NCI-H2171 (cell line): ENCODE data around the gene UNK.

ENCODE experiments used
- DNase-seq: peaks from one replicate; lab custom pipeline; 2025; lab: John Stamatoyannopoulos, UW

Gene UNK

DNA sequence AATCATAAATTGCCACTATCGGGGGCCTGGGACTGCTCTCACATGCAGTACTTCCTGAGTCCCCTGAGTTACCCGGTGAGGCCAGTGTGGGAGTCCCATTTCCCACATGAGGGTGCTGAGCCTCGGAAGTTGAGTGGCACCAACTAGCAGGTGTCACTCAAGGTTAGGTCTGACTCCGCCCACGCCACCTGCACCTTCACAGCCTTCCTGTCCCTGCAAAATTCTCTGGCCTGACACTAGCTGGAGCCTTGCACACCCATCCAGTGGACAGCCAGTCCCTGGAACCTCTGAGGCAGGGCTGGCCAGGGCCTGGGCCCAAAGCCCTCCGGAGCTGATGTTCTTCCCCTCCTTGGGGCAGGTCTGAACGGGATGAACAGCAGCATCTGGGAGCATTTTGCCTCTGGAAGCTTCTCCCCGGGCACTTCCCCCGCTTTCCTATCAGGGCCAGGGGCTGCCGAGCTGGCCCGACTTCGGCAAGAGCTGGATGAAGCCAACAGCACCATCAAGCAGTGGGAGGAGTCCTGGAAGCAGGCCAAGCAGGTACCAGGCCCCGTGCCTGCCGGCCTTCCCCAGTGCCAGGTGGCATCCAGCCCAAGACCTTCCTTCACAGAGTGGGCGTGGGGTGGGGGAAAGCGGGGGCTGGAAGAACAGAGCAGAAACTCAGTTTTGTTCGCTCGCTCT lies 37.7 kb downstream of the UNK start:
- peak; percentile 38 for DNase-seq

DNA sequence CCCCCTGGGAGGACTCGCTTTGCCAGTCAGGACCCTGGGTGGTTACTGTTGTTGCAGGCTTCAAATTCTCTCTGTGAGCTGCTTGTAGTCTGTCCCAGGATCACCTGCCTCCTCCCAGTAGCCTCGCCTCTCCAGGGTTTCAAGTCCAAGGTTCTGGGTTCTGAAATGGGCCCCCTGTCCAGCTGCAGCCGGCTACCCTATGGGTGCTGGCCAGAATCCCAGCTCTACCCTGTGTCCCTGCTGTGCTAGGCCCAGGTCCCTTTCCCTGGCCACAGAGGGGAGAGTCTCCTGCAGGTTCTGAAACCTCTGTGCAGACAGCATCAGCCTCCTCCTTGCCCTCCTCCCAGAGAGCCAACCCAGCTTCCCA lies 38.2 kb downstream of the UNK start:
- no peak for DNase-seq

DNA sequence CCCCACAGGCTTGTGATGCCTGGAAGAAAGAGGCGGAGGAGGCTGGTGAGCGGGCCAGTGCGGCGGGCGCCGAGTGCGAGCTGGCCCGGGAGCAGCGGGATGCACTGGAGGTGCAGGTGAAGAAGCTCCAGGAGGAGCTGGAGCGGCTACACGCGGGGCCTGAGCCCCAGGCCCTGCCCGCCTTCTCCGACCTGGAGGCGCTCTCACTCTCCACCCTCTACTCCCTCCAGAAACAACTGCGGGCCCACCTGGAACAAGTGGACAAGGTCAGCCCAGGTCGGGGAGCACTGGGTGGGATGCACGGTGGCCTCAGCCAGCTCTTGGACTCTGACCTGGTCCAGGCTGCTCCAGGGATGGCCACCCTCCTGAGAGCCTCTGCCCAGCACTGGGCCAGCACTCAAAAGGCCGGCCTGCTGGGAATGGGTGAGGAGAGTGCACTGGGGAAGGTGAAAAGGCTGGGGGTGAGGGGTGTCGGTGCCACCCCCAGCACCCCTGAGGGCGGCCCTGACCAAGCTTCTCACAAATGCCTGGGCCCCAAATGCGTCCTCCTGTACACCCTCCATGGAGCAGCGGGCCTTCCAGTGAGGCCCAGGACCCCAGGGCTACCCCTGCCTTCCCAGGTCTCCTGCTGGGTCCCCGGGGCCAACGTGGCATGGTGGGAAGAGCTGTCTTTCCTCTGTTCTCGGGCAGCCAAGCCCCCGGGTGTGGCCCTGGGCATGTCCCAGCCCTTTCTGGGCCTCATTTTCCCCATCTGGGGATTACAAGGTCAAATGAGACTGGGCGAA lies 38.8 kb downstream of the UNK start:
- DNase-seq: no peak

DNA sequence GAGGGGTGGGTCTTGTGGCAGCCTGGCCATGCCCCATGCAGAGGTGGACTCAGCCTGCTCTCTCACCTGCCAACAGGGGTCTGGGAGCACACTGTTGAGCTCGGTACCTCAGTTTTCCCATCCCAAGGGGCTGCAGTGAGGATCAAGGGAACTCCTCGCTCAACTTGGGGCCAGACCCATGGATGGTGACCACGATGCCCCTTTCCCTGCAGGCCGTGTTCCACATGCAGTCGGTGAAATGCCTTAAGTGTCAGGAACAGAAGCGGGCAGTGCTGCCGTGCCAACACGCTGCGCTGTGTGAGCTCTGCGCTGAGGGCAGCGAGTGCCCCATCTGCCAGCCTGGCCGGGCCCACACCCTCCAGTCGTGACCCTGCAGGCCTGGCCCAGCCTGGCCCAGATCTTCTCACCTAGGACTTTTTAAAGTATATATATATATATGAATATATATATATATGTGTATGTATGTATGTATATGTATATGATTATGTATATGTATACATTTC lies 39.5 kb downstream of the UNK start:
- no peak for DNase-seq

DNA sequence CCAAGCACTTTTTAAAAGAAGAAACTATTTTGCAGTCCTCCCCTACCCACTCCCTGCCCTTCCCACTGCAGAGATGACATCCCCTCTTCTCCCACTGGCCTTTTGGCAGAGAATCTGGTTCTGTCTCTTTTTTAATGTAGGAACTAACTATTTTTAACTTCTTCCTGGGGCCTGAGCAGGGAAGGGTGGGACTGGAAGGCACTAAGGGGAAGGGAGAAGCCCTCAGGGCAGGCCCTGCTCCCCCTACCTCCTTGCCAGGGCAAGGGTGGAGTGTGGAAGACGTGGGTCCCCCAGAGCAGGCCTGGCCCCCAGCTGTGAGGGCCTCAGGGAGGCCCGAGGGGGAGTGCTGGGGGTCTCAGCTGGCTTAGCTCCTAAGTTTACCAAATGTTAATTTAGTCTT lies 40.1 kb downstream of the UNK start:
- DNase-seq: no peak

DNA sequence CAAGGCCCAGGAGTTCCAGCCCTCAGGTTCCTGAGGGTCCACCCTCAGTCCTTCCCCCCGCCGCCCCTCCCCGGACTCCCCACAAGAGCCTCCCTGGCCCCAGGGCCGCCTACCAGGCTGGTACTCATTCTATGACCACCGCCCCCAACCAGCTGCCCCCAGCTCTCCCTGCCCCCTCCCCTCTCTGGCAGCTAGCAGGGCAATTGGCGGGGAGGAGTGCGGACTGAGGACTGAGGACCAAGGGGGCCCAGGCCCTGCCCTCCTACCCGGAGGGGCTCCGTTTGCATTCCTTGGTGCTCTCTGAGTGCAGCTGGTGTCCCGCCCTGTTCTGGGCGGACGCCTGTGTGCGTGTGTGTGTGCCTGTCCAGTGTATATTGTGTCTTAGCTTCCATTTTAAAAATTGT lies 40.5 kb downstream of the UNK start:
- DNase-seq: no peak

DNA sequence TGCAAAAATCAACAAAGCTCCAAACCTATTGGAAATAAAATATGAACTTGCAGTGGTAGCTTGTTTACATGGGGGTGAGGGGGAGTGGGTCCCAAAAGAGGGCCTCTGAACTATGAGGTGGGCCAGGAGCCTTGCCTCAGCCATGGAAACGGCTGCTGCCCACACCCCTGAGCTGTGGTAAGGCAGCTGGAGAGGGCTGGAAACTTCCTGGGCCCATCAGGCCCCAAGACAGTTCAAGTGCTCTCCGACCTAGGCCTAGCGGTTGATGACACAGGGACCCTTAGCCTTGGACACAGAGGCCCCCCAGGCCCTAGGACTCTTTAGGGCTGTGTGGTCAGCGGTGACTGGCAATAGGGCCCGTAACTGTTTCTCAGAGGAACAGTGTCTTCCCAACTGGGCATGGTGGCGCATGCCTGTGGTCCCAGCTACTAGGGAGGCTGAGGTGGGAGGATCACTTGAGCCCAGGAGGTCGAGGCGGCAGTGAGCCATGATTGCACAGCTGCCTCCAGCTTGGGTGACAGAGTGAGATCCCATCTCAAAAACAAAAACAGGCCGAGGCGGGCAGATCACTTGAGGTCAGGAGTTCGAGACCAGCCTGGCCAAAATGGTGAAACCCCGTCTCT lies 41.3 kb downstream of the UNK start:
- no peak for DNase-seq

DNA sequence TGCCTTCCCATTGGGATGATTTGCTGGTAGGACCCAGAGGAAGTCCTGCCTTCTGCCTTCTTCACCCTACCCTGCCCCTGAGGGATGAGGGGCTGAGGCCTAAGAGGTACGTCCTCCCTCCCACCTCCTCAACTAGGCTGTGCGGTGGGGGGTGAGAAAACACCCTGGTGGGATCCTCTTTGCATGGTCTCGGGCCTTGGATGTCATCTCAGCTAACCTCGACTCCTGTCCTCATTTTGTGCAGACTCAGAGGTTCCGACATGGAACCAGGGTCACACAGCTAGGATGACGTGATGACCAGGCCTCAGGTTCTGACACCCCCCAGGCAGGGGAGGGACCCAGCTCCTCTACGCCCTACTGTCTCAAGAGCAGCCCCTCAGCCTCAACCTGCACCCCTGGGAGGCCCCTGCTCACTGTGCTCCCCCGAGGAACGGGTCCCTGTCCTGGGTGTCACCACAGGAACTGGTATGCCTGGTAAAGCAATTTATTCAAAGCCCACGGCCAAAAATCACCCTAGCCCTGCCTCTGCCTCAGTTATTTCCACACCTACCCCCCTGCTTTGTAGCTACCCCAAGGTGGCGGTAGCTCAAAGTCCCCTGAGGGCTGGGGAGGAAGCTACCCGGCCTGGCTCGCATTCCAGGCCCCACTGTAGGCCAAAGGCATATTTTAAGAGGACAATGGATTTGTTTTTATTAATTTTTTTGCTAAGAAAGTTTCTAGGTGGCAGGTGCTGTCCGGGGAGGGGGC lies 42.1 kb downstream of the UNK start:
- no peak for DNase-seq

DNA sequence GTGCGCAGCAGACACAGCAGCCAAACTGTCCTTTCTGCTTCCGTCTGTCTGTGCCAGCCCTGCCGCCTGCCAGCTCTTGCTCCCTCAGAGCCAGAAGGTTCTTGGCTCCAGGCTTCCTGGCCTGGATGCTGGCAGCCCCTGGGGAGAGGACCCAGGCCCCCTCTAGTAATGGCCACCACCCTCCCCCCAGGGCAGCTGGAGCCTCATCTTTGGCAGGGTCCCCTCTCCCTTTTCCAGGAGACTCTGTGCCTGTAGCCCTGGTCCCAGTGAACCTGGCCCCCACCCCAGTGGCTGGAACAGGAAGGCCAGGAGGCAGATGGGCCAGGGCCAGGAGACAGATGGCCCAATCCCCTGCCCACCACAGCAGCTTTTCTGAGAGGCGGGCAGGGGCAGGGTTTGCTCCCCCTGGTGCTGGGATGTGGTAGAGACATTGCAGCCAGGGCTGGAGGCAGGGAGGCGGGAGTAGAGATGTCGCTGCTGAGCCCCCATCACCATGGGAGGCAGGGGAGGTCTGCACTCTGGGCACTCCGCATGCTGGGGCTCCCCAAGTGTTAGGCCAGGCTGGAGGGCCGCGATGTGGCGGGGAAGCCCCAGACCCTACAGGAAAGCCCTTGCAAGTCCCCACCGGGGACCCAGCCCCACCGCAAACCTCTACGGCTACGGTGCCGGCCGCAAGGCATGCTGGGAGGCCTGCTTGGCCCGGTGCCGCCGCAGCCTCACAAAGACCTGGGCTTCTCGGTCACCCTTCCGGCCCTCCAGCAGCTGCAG lies 42.9 kb downstream of the UNK start:
- DNase-seq: peak; percentile 73

DNA sequence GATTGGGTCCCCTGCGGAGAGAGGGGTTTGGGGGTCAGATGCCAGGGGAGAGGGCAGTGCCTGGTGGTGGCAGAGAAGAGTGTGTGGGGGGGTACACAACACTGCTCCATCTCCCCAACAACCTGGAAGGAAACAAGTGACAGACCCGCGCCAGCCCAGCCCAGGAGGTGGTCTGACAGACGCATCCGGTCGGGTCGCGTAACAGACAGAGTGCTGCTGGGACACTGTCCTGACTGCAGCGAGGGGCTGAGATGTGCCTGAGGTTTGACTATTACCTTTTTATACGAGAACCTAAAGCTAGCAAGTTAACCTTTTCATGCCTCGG lies 43.4 kb downstream of the UNK start:
- DNase-seq: no peak

DNA sequence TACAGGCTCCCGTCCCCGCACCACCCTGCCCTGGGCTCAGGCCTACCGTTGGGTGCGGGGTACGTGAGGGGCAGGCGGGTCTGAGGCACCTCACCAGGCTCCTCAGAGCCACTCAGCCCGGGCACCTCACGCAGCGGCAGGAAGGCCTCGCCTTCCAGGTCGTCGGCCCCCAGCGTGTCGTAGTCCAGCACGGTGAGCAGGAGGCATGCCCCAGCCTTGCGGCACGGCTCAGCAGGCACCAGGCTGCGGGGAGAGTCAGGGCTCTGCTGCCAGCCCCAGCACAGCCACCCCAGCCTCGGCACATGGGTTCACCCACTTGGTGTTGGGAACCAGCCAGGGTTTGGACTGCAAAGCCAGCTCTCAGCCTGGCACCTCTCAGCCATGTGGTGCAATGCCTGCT lies 44.1 kb downstream of the UNK start:
- no peak for DNase-seq

DNA sequence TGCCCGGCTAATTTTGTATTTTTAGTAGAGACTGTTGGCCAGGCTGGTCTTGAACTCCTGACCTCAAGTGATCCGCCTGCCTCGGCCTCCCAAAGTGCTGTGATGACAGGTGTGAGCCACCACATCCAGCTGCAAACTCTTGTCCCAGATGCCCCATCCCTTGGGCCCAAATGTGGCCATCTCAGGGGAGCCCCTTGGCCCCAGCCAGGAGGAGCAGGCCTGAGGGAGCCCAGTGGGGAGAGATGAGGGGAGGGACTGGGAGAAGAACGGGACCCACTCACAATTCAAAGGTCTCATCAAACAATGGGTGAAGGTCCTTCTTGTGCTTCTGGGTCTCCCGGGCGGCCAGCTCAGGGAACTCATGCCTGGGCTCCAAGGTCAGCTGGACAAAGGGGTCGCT lies 45.1 kb downstream of the UNK start:
- DNase-seq: no peak

DNA sequence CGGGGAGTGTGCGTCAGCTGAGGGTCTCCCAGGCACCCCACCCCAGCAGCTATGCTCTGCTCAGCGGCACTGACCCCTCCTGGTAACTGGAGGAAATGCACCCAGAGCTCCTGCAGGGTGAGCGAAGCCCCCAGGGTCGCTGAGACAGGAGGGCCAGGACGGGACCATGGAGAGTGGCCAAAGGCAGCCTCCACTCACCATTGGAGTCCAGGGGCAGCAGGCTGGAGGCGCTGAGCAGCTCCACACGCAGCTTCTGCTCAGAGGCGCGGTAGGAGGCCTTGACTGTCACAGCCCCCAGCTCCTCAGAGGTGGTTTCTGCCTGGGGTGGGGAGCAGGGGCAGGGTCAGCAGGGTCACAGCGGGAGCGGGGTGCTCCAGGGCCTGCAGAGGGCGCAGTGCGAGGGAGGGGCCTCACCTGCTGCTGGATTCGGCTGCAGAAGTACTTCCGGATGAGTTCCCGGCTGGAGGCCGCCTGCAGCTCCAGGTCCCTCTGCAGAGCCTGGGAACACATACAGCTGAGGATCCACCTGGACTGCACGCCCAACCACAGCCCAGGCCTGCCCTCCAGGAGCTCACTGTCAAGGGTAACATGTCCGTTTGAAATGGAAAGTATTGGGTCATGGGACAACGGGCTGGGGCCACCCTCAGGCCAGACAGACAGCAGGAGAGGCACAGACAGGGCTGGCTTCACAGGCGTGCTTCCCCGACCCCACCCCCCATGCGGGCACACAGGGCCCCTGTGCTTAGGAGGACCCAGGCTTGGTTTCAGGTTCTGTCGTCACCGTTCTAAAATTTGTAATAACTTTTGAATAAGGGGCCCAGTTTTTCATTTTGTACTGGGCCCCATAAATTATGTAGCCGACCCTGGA lies 45.8 kb downstream of the UNK start:
- DNase-seq: no peak

DNA sequence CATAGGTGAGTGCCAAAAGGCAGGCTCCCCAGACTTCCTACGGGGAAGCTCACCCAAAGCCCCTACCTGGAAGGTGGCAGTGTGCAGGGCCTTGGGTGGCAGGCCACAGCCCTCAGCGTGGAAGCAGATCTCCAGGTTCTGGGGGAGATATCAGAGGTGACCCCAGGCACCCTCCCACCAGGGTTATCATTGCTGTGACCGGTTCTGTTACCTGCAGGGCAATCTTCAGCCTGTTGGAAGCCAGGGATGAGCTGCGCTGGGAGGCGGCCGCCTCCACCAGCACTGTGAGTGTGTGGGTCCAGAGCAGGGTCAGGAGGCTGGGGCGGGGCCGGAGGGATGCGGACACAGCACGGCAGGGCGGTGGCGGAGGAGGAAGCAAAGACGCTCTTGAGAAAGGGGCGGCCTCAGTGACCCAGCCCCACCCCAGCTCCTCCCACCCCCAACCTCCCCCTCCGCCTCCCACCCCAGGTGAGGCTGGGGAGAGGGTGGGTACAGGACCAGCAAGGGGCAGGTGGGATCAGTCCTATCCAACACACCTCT lies 46.5 kb downstream of the UNK start:
- no peak for DNase-seq

DNA sequence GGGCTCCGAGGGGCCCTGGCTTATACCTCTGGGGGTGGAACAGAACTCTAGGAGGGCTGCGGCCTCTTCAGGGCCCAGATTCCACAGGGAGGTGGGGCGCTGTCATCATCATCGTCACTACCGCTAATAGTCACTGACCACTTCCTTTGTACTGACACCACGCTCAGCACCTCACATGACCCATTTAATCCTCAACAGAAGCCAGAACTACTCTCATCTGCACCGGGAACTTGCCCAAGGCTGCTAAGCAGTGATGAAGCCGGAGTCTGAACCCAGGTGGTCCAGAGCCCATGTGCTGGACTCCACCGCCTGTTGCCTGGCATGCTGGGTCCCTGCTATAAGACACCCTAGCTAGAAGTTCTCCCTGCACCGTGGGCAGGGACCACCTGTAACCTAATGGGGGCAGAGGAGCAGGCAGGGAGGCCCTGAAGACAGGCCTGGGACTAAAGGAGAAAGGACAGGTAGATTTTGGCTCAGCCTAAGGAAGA lies 47.6 kb downstream of the UNK start:
- DNase-seq: no peak

DNA sequence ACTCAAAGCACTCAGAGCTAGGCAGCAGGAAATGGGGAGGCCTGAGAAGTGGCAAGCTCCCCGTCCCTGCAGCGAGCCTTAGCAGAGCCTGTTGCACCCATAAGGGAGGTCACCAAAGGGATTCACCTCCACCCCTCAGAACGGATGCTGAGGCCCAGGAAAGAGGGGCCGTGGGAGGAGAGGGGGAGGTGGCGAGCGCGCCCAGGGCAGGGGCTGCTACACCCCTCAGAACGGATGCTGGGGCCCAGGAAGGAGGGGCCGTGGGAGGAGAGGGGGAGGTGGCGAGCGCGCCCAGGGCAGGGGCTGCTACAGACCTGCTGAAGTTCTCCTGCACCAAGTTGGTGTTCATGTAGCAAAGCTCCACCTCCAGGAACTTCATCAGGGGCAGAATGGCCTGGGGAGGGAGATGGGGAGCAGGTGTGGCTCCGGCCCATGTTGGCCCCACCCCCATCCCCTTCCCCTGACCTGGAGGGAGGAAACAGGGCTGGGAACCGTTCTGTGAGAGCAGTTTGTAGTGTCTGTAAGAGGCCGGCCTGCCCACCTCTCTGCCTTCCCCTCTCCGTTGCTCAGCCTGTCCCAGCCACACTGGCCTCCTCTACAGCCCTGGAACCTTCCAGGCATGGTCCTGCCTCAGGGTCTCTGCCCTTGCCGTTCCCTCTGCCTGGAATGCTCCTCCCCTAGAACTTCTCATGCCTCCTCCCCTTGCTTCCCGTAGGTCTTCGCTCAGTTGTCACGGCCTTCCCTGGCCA lies 48.2 kb downstream of the UNK start:
- no peak for DNase-seq

DNA sequence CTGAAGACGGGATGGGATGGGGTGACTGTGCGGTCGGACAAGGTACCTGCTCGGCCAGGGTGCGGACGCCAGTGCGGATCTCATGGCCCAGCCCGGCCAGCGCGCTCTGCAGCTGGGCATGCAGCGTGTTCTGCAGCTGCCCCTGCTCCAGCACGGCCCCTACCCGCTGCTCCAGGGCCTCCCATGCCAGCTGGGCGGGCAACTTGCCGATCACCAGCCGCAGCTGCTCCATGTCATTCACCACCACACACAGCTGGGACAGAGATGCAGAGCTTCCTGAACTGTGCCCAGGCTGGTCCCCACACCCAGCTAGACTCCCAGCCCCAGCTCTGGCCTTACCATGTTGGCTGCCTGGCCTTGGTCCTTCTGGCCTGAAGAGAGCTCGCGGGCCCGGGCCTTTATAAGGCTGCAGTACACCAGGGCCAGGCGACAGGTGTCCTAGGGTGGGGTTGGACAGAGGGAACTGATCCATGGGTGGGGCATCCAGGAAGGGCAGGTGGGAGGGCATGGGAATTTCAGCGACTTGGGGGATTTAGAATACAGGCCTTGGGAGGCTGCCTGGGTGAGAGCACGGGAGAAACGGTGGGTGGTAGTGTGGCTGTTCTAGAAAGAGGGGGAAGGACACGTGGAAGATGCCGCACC lies 49.8 kb downstream of the UNK start:
- no peak for DNase-seq

DNA sequence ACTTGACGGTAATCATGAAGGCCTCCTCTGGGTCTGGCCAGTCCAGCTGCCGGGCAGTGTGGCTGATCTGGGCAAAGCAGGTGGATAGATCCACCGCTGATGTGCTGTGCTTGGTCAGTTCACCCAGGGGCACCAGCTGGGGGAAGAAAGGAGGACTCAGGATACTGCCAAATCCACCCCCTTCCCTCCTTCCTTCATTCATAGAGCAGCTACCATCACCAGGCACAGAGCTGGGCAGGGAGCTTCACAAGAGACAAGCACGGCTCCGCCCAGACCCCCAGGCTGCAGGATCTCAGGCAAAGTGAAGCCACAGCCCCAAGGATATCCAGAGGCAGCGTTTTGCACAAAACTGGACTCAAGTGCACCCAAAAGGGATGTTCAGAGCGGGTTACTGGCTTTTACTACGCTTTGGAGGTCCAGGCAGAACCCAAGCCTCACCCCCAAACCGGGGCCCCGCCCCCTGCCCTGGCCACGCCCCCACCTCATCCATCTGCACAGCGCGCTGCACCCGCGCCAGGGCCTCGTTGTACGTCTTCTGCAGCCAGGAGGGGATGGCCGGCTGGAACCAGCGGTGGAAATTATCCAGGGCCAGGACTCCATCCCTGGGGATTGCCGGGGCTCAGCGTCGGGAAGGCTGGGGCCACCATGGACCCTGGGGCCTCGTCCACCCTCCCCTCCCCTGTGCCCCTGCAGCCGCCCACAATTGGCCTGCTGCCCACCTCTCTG lies 50.5 kb downstream of the UNK start:
- DNase-seq: no peak

DNA sequence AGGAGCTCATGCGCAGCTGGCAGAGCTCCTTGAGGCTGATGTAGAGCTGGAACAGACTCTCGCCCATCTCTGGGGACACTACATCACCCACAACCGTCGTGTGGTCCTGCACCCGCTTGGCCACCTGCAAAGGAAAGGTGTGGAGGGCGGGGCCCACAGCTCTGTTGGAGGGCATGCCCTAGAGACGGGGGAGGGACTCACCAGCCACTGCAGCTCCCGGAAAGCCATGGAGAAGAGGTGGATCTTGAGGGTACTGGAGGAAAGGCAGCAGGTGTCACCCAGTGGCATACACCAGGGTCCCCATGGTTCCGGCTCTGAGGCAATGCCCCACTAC lies 51.0 kb downstream of the UNK start:
- DNase-seq: no peak
